Measurements from ENCODE around the gene DCST2.

The DCST2 gene

DNA sequence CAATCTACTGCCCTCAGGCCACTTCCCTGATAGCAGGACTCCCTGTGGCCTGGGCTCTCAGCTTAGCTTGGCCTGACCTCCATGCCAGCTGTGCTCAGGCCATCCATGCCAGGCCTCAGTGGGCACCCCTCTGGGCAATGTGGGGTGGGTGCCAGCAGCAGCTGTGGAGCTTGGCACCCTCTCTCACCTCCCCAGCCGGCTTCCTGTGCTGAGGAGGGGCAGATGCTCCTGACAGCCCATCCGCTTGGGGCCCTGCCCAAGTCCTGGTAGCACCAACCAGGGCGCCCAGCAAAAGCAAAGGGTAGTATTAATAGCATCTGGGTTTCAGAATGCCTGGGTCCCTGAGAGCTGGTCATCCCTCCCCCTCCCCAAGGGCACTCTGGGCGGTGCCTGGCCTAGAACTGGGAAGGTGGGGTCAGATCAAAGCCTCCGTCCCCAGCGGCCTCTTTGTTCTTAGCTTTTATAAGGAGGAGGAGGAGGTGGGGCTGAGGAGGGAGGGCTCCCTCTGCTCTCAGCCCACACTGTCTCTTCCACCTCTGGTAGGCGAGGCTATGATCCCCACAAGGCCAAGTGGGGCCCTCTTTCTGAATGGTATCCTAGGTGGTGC, 36.1 kb upstream of the DCST2 start:
- DNase-seq: peak; percentile 54

DNA sequence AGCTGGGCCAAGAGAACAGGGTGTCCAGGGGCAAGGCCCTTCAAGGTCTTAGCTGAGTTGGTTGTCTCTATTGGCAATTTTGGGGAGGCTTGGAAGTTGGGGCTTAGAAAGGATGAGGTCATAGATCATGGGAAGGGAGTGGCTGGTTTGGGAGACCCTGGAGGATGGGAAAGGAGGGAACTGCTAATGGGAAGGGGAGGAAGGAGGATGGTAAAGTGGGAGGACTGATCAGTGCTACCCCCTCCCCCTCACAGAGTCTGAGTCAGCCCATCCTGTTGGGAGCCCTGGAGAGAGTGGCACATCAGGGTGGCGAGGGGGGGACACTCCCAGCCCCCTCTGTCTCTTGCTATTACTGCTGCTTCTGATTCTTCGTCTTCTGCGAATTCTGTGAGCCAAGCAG, 35.0 kb upstream of the DCST2 start:
- DNase-seq: no peak

GRCh38 chr1:155066777-155067176, 33.2 kb upstream of the DCST2 start:
- DNase-seq: no peak

GRCh38 chr1:155064832-155065429, 31.4 kb upstream of the DCST2 start:
- DNase-seq: no peak

GRCh38 chr1:155064111-155064831, 30.7 kb upstream of the DCST2 start:
- peak; percentile 34 for DNase-seq

DNA sequence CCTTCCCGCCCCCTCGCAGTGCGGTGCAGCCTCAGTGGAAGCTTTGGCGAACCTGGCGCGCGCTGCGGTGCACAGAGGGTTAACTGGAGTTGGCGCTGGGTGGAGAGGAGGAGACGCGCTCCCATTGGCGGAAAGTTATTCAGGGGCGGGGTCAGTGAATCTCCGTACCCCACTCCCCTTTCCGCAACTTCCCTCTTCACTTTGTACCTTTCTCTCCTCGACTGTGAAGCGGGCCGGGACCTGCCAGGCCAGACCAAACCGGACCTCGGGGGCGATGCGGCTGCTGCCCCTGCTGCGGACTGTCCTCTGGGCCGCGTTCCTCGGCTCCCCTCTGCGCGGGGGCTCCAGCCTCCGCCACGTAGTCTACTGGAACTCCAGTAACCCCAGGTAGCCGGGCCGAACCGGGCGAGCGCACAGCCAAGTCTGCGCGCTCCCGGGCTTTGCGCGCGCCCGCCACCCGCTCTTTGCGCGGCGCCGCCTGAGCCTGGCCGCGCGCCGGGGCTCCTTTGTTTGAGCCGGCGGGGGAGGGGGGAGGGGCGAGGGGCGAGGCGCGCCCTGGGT, 30.0 kb upstream of the DCST2 start, which contains the start of gene EFNA4:
TSS of gene EFNA4 (plus strand) at position 191 of the 561 bp plus-strand sequence. CDS start at position 275, 84 bp downstream.
- peak; percentile 48 for DNase-seq

DNA sequence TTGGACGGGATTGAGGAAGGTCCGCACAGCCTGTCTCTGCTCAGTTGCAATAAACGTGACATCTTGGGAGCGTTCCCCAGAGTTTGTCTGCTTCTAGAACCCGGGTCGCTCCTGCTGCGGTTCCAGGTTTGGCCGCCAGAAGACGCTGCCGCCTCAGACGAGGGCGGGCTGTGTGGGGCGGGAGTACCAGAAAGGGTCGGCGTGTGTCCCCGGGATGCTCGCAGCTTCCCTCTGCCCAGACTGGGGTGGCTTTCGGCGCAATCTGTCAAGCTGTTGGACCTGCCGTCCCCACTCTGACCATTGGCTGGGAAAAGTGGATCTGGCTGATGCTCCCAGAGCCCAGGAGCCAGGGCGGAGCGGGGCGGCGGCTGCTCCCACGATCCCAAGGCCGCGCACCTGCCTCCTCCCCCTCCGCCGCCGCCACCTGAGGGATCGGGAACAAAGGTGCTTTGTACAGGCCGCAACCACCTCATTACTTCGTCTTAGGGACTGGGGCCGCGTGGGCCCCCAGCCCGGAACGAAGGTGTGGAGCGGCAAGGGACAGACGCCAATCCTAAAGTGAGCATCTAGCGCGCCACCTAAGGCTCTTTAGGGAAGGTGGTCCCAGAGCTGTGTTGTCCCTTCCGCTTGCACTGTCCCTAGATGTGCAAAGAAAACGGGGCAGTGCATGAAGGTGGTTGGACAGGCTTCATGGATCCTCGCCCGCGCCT, 29.3 kb upstream of the DCST2 start:
- peak; percentile 51 for DNase-seq

GRCh38 chr1:155062151-155062686, 28.6 kb upstream of the DCST2 start:
- no peak for DNase-seq

- DNase-seq: peak; percentile 94
Measured at GRCh38 chr1:155061381-155062150, 28.0 kb upstream of the DCST2 start.

DNA sequence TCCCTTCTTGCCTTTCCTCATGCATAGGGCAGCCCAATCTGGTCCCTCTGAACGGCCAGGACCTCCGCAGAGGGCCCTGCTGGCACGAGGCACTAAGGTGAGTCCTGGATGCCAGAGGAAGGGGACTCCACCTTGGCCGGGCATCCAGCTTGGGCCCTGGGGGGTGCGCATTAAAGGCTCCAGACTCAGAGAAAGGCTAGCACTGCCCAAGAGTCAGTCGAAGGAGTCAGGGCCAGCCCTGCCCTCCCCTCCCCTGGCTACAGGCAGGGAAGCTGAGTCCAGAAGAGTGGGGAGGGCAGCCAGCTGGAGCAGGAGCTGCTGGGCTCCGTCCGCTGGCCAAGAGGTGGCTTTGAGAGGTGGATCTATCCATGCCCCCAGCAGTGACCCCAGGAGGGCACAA, 27.2 kb upstream of the DCST2 start:
- no peak for DNase-seq

GRCh38 chr1:155057788-155058211, 24.2 kb upstream of the DCST2 start:
- DNase-seq: no peak

DNA sequence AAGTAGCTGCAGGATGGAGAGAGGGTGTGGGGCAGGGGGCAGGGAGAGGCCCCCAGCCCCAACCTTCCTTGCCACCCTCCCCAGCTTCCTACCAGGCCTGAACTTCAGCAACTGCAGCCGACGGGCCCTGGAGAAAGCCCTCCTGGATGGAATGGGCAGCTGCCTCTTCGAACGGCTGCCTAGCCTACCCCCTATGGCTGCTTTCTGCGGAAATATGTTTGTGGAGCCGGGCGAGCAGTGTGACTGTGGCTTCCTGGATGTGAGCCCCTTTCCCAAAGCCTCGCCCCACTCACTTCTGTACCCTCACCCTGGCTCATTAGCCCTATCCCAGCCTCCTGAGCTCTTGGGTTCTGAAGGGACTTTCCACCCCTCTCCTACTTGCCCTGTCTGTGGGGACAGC, 23.5 kb upstream of the DCST2 start:
- no peak for DNase-seq

- no peak for DNase-seq
Measured at GRCh38 chr1:155053531-155054105, 20.0 kb upstream of the DCST2 start.

GRCh38 chr1:155052439-155053395, 19.1 kb upstream of the DCST2 start:
- DNase-seq: peak; percentile 54

DNA sequence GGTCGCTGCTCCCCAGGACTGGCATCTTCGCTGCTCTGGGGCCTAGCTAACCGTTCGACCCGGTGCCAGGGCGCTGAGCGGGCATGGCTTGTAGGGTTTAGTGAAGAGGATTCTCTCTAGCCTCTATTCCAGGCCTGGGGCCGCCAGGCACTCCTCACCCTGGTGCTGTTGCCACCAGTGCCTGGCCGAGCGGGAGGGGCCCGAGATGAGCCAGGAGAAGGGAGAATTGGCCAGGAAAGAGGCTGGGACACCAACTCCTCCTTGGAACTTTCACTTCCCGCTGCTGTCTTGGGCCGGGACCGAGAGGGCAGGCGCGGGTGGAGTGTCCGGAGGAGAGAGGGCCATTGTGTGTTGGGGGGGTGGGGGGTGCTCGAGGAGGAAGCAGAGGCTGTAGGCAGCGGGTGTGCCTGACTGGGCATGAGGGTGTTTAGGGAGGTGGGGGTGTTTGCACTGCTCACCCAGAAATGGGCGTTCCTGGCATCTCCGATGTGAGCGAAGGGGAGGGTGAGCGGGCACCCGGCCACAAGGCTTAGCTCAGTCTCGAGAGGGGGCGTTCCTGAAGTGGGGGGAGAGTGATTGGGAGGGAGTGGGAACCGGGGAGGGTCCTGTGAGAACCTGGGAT, 18.3 kb upstream of the DCST2 start:
- DNase-seq: peak; percentile 26

GRCh38 chr1:155051342-155051776, 17.8 kb upstream of the DCST2 start:
- DNase-seq: no peak

DNA sequence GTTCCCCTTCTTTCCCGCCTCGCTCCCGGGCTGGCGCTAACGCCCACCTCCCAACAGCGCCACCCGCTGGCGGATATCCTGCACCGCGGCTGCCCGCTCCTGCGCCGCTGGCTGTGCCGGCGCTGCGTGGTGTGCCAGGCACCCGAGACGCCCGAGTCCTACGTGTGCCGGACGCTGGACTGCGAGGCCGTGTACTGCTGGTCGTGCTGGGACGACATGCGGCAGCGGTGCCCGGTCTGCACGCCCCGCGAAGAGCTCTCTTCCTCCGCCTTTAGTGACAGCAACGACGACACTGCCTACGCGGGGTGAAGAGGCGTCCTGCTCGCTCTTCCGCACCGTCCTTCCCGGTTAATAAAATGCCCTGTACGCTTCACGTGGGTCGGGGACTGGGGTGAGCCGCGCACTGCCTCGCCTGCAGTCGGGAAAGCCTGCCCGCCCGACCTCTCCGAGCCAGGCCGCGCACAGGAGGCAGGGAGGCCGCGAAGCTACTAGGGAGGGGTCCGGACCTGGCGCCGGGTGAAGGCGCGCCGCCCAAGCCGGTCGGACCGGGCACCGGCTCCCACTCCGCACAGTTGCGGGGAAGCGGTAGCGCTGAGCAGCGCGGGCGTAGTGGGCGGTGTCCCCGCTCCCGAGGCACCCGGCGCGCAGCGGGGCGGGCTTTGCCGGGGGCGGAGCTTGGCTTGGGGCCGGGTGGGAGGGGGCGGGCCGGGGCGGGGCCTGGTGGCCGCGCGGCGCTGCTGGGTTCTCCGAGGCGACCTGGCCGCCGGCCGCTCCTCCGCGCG, 17.2 kb upstream of the DCST2 start, which contains the start of gene ADAM15:
TSS of gene ADAM15 (plus strand) at position 757 of the 782 bp plus-strand sequence. CDS start 71 bp downstream, outside the sequence.
- DNase-seq: peak; percentile 88

- DNase-seq: peak; percentile 21
Measured at GRCh38 chr1:155049651-155050559, 16.3 kb upstream of the DCST2 start.
